ENCODE measurements around the gene ZNF580. TPM values are rescaled to one million over a fixed set of nuclear protein-coding genes. Genes with fewer than 3 reads are reported as not detected.

The ZNF580 gene
- total and polyA plus RNA-seq, 2 of the 8 experiments (the other 6 are each of a cell fraction or from before 2014, with no cell fraction given), result 12.0 to 24.6 TPM

DNA sequence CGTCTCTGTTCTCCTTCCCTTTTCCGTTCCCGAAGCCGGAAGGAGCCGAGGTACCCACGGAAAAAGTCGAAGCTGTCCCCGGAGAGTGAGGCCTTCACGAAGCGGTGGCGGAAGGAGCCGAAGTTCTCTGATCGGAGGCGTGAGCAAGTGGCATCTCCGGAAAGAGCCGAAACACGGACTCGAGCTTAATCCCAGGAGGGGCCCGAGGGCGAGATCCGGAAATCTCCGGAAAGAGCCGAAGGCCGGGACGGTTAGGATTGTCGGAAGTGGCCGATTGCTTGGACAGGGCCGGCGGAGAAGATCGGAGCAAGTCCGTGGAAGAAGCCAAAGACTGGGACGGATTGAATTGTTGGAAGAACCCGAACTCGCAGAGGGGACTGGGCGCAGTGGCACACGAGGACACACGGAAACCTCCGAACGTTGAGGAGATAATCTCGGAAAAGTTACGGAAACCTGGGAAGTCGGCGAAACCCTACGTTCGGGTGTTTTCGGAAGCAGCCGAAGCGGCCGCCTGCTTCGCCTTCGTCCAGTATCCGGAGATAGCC is 13.6 kb downstream of the ZNF580 start (continued):
- peak; percentile 70; the same call in 1 of the 2 replicates for TF ChIP-seq GABPA (IDR thresholded peaks at IDR 0.05; ENCODE audit: borderline replicate concordance, insufficient read depth, low read length)
- no peak for TF ChIP-seq CHD2 (IDR thresholded peaks at IDR 0.05; ENCODE audit: low read length)
- no peak for TF ChIP-seq POLR2A (IDR thresholded peaks at IDR 0.05; ENCODE audit: control extremely low read depth in 1 of 2, low read depth in 2 of 2, low read length in 2 of 2)
- TF ChIP-seq HDAC2 (IDR thresholded peaks at IDR 0.05; ENCODE audit: borderline replicate concordance in 1 of 2, low read depth in 2 of 2, low read length in 2 of 2), result no peak
- TF ChIP-seq, protein P1, sequence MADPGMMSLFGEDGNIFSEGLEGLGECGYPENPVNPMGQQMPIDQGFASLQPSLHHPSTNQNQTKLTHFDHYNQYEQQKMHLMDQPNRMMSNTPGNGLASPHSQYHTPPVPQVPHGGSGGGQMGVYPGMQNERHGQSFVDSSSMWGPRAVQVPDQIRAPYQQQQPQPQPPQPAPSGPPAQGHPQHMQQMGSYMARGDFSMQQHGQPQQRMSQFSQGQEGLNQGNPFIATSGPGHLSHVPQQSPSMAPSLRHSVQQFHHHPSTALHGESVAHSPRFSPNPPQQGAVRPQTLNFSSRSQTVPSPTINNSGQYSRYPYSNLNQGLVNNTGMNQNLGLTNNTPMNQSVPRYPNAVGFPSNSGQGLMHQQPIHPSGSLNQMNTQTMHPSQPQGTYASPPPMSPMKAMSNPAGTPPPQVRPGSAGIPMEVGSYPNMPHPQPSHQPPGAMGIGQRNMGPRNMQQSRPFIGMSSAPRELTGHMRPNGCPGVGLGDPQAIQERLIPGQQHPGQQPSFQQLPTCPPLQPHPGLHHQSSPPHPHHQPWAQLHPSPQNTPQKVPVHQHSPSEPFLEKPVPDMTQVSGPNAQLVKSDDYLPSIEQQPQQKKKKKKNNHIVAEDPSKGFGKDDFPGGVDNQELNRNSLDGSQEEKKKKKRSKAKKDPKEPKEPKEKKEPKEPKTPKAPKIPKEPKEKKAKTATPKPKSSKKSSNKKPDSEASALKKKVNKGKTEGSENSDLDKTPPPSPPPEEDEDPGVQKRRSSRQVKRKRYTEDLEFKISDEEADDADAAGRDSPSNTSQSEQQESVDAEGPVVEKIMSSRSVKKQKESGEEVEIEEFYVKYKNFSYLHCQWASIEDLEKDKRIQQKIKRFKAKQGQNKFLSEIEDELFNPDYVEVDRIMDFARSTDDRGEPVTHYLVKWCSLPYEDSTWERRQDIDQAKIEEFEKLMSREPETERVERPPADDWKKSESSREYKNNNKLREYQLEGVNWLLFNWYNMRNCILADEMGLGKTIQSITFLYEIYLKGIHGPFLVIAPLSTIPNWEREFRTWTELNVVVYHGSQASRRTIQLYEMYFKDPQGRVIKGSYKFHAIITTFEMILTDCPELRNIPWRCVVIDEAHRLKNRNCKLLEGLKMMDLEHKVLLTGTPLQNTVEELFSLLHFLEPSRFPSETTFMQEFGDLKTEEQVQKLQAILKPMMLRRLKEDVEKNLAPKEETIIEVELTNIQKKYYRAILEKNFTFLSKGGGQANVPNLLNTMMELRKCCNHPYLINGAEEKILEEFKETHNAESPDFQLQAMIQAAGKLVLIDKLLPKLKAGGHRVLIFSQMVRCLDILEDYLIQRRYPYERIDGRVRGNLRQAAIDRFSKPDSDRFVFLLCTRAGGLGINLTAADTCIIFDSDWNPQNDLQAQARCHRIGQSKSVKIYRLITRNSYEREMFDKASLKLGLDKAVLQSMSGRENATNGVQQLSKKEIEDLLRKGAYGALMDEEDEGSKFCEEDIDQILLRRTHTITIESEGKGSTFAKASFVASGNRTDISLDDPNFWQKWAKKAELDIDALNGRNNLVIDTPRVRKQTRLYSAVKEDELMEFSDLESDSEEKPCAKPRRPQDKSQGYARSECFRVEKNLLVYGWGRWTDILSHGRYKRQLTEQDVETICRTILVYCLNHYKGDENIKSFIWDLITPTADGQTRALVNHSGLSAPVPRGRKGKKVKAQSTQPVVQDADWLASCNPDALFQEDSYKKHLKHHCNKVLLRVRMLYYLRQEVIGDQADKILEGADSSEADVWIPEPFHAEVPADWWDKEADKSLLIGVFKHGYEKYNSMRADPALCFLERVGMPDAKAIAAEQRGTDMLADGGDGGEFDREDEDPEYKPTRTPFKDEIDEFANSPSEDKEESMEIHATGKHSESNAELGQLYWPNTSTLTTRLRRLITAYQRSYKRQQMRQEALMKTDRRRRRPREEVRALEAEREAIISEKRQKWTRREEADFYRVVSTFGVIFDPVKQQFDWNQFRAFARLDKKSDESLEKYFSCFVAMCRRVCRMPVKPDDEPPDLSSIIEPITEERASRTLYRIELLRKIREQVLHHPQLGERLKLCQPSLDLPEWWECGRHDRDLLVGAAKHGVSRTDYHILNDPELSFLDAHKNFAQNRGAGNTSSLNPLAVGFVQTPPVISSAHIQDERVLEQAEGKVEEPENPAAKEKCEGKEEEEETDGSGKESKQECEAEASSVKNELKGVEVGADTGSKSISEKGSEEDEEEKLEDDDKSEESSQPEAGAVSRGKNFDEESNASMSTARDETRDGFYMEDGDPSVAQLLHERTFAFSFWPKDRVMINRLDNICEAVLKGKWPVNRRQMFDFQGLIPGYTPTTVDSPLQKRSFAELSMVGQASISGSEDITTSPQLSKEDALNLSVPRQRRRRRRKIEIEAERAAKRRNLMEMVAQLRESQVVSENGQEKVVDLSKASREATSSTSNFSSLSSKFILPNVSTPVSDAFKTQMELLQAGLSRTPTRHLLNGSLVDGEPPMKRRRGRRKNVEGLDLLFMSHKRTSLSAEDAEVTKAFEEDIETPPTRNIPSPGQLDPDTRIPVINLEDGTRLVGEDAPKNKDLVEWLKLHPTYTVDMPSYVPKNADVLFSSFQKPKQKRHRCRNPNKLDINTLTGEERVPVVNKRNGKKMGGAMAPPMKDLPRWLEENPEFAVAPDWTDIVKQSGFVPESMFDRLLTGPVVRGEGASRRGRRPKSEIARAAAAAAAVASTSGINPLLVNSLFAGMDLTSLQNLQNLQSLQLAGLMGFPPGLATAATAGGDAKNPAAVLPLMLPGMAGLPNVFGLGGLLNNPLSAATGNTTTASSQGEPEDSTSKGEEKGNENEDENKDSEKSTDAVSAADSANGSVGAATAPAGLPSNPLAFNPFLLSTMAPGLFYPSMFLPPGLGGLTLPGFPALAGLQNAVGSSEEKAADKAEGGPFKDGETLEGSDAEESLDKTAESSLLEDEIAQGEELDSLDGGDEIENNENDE (IDR thresholded peaks at IDR 0.05; ENCODE audit: insufficient replicate concordance, low read length), result no peak
- TF ChIP-seq POLR2AphosphoS5 (IDR thresholded peaks at IDR 0.05; ENCODE audit: low read depth, low read length), result no peak; the same call in 1 of the 2 replicates
- no peak for TF ChIP-seq CEBPB (IDR thresholded peaks at IDR 0.05; ENCODE audit: low read depth, low read length)
- no peak for TF ChIP-seq PHF8 (conservative IDR thresholded peaks at IDR 0.05; ENCODE audit: low read depth, low read length)

Data from H1 (cell line).